HG03520 (cell line): ENCODE measurements around the gene DENND1B.
"Not testable (repeated sequence)": the region's sequence is repeated elsewhere in the genome, so short reads cannot be mapped to it uniquely, and the experiment has no call there.

Experiments
- ATAC-seq: cut with Tn5 transposase; IDR thresholded peaks from one replicate; pipeline ENCODE4 v1.9.1; 2021; ENCODE audit warnings: mild to moderate bottlenecking, moderate library complexity; ENCODE audit not compliant: unreplicated experiment

Gene DENND1B

GRCh38 chr1:197572169-197572568 is 203.1 kb downstream of the DENND1B start:
- ATAC-seq = no peak

DNA sequence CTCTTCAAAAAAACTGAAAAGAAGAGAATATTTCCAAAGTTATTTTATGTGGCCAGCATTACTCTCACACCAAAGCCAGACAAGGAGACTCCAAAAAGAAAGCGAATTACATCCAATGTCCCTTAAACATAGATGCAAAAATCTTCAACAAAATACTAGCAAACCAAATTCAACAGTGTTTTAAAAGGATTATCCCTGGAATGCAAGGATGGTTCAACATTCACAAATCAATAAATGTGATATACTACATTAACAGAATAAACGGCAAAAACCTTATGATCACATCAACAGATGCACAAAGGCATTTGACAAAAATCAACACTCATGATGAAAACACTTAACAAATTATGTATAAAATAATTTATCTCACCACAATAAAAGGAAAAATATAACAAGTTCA is 207.8 kb downstream of the DENND1B start:
- no peak for ATAC-seq

- no peak for ATAC-seq
Observed at GRCh38 chr1:197561041-197561440, 214.2 kb downstream of the DENND1B start.

- no peak for ATAC-seq
Observed at GRCh38 chr1:197559655-197560054, 215.6 kb downstream of the DENND1B start.

DNA sequence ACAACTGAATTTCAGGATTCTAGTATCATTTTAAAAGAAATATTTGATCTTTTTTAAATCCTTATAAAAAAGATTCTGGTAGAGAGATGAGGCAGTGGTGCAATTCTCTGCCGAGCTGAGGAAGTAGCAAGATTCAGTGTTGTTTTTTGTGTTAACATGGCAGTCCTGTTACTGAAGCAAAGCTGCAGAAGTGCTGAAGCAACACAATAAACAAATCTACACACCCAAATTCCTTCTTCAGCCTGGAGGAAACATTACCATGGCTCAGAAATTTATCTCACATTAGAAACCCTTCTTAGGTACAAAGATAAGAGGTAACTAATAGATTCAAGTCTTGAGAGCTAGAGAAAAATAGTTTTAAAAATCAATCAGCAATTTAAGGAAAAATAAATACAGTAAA is 216.0 kb downstream of the DENND1B start:
- no peak for ATAC-seq

DNA sequence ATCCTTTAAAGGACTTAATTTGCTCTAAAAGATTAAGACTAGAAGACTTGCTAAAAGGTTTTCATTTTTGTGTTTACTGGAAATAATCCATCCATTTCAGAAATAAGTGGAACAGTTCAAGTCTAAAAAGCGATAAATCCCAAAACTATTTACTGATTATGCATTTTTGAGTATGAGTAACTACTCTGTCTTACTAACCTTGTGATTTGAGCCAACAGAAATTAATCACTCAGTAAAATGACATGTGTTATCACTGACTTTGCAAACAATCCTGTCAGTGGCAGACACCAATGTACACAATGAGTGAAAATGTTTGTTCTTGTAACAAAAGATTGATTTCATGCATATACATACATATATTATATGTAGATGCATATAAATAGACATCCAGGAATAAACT is 218.0 kb downstream of the DENND1B start:
- no peak for ATAC-seq

DNA sequence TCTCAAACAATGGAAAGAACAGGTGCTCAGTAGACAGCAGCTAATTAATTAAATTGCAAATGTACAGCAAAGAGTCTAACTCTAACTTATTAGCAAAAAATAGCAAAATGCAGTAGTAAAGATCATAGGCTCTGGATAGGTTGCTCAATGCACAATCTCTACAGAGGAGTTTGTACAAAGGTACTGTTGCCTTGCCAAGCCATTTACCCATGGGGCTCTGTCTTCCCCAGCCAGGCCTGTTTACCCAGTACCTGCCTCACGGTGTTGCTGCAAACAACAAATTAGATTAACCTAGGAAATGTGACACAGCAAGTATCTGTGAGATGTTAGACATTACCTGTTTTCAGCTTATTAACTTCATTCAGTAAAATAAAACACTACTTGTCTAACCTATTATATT is 222.0 kb downstream of the DENND1B start:
- no peak for ATAC-seq

- no peak for ATAC-seq
Observed at GRCh38 chr1:197546989-197547388, 228.3 kb downstream of the DENND1B start.

DNA sequence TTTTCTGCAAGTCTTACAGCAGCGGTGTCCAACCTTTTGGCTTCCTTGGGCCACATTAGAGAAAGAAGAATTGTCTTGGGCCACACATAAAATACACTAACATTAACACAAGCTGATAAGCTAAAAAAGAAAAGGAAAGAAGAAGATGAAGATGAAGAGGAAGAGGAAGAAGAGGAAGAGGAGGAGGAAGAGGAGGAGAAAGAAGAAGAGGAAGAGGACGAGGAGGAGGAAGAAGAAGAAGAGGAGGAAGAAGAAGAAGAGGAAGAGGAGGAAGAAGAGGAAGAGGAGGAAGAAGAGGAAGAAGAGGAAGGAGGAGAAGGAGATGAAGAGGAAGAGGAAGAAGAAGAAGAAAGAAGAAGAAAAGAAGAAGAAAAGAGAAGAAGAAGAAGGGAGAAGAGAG is 230.7 kb downstream of the DENND1B start:
- ATAC-seq = no peak

DNA sequence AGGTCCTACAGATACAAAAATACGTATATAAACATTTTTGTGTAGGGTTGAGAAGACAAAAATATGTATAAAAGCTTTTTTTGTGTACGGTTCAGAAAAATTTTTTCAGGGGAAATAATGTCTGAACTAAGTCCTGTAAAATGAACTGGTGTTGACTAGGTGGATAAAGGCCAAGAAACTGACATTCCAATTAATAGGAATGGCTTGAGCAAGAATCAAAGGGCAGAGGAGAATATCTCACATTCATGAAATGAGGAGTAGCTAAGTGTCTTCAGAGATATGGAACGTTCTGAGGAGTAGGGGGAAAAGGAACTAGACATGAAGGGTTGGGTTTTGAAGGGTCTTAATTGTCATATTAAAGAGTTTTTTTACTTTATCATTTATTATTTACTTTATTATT is 231.2 kb downstream of the DENND1B start:
- no peak for ATAC-seq

DNA sequence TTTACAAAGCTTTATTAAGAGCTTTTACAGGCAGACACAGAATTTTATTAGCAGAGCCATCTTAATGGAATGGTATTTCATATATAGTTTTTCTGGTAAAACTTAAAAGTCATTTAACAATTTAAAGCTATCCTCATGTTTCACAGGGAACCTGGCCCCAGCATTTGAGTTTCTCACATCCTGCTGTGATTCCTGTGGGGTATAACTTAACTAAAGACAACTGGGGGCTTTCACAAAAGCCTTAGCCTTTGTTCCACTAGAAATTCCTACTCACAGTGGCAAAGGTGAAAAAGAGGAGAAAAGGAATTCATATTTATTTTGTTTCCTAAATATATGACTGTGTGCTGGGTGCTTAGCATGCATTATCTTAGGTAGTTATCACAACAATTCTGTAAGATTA is 233.9 kb downstream of the DENND1B start:
- no peak for ATAC-seq

DNA sequence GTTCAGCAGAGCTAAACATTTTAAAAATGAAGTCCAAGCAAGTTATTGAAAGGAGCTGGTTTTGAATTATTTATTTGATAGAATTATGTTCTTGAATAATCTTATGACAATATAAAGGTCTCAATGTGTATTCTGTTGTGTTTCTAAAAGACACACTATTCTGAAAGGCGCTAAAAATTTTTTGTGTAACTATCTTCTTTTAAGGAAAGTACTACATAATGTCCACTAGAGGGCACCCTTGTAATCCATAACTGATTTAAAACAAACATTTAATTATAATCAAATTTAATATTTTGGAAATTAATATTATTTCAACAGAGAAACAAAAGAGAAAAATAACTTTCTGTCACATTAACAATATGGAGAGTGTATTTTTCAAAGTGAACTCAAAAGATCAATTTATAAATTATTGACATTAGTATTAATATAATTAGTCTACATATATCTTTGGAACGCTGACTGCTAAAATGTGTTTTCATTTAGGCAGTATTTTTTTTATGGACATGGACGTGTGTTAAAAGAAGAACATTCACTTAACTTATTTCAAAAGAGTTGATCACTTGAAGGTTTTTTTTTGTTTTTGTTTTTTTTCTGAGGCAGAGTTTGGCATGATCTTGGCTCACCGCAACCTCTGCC is 248.4 kb downstream of the DENND1B start:
- peak; percentile 51 for ATAC-seq

DNA sequence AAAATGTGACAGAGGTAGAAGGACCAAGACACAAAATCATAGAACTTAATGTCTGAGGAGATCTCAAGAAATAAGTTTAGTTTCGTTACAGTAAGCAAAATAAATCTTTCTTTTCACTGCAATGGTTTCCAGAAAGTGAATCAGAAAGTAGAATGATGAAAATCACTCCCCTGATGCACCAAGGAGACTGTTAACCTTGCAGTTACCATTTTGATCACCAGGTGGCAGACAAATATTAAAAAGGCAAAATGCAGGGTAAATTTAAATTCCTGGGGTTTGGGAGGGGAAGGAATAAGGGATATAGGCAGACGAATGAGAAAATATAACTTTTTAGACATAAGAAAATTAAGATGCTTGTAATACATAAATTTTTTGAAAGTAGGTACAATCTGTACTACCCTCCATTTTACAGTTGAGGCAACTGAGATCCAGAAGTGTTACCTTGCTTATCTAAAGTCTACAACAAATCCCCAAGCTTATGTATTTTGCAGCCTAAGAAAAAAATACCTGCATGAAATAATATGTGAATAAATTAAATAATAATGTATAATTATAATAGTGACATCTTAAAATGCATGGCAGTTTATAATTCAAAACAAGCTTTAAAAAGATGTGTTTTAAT is 254.1 kb downstream of the DENND1B start:
- ATAC-seq = peak; percentile 55

DNA sequence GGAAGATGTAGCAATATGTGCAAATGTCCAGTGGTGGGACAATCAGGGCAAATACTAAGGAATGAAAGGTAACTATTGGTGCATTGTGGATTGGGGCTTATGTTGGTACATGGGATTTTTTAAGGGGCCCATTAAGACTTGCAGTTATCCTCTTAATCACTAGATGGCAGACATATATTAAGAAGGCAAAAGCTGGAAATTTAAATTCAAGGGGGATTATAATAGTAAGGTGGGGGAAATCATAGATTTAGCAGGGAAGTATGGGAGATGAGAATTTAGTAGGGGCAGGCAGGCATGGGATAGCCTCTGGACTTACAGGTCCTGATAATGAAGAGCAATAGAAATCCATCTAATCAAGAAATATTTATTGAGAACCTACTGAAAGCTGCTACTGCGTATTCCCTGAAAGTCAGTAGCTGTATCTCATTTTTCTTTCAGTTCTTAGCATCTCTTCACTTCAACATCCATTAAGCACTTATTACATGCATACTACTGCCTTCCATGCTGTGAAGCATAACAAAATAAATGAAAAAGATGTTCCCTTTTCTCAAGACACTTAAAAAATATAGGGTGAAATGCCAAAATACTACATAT is 255.4 kb downstream of the DENND1B start:
- ATAC-seq = no peak

GRCh38 chr1:197515421-197515820 is 259.9 kb downstream of the DENND1B start:
- no peak for ATAC-seq

- ATAC-seq = no peak
Observed at GRCh38 chr1:197510691-197511378, 264.4 kb downstream of the DENND1B start.

DNA sequence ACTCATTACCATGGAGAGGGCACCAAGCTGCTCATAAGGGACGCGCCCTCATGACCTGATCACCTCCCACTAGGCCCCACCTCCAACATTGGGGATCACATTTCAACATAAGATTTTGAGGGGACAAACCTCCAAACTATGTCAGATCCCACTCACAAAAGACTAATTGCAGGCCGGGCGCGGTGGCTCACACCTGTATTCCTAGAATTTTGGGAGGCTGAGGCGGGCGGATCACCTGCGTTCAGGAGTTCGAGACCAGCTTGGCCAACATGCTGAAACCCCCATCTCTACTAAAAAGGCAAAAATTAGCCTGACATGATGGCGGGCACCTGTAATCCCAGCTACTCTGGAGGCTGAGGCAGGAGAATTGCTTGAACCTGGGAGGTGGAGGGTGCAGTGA is 278.6 kb downstream of the DENND1B start:
- no peak for ATAC-seq

GRCh38 chr1:197491505-197491904 is 283.8 kb downstream of the DENND1B start:
- not testable (repeated sequence) for ATAC-seq

GRCh38 chr1:197486946-197487345 is 288.3 kb downstream of the DENND1B start:
- ATAC-seq = no peak

DNA sequence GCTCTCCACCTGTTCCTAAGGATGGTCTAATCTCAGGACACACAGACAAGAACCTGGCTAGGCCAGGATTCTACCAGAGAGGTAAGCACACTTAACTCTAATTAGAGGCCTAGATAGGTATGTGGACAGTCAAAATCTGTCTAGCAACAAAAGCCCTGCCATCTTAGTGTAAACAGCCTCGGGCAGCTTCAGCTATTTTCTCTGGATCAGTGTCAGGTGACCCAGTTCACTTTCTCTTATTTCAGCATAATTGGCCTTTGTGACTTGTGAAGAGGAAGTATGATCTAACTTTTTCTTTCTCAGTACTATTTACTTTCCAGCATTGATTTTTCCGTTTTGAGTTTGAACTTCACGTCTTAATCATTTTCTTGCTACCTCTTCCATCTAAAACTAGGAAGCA is 289.5 kb downstream of the DENND1B start:
- ATAC-seq = no peak

GRCh38 chr1:197481101-197481500 is 294.2 kb downstream of the DENND1B start:
- no peak for ATAC-seq

DNA sequence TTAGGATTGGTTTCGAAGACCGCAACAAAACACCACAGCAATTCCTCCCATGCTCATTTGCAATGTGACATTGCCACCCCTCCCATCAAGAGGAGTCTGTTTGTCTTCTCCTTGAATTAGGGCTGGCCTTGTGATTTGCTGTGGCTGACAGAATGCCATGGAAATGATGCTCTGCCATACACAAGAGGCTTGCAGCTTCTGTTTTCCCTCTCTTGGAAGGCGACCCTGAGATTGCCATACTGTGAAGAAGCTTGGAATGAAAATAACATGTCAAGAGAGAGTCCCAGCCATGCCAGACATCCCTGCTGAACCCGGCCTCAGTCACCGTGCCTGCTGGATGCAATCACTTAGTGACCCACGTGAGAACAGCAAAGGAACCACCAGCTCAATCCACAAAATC is 294.8 kb downstream of the DENND1B start:
- no peak for ATAC-seq
